Urinary bladder (tissue), 4 donors: ENCODE measurements around the gene EPB41L2. TPM values are rescaled to one million over a fixed set of nuclear protein-coding genes. Genes with fewer than 3 reads are reported as not detected.
"Not testable (repeated sequence)": the region's sequence is repeated elsewhere in the genome, so short reads cannot be mapped to it uniquely, and the experiment has no call there.

Source experiments
- DNase-seq: peaks from one replicate; pipeline ENCODE4 v3.0.0-alpha.2; 2015; ENCODE audit errors: extremely low spot score
- H3K27ac ChIP-seq: one replicate; pipeline ENCODE4 v1.5.1; 2013; ENCODE audit warnings: low read depth, mild to moderate bottlenecking, moderate library complexity
- H3K36me3 ChIP-seq: one replicate; pipeline ENCODE4 v1.6.1; 2013; ENCODE audit warnings: mild to moderate bottlenecking, moderate library complexity; ENCODE audit not compliant: insufficient read depth
- H3K4me1 ChIP-seq: one replicate; pipeline ENCODE4 v1.6.1; 2013; ENCODE audit warnings: mild to moderate bottlenecking, moderate library complexity; ENCODE audit not compliant: insufficient read depth
- H3K4me3 ChIP-seq: one replicate; pipeline ENCODE4 v1.5.1; 2013; ENCODE audit warnings: low read depth, low read length
- WGBS: extraction: QIAGEN DNeasy Blood & Tissue Kit; methylation state at CpG from one replicate; pipeline ENCODE4 v1.1.7; 2013; 5-methylcytosine and 5-hydroxymethylcytosine counted together
- polyA plus RNA-seq: library from polyadenylated mRNA; stranded (reverse); fragments of 200-250 nt; gene quantifications from one replicate; pipeline ENCODE4 v1.2.3, GENCODE V29; 2013
- total RNA-seq: library from RNA; depleted of rRNA; stranded (reverse); fragments of >200 nt; gene quantifications from one replicate; pipeline ENCODE4 v1.2.3, GENCODE V29; 2014
- donor health status: healthy with polysubstance abuse.
- donor health status: healthy.

Gene EPB41L2
- total and polyA plus RNA-seq, 2 donors: 47.3 to 386 TPM

DNA sequence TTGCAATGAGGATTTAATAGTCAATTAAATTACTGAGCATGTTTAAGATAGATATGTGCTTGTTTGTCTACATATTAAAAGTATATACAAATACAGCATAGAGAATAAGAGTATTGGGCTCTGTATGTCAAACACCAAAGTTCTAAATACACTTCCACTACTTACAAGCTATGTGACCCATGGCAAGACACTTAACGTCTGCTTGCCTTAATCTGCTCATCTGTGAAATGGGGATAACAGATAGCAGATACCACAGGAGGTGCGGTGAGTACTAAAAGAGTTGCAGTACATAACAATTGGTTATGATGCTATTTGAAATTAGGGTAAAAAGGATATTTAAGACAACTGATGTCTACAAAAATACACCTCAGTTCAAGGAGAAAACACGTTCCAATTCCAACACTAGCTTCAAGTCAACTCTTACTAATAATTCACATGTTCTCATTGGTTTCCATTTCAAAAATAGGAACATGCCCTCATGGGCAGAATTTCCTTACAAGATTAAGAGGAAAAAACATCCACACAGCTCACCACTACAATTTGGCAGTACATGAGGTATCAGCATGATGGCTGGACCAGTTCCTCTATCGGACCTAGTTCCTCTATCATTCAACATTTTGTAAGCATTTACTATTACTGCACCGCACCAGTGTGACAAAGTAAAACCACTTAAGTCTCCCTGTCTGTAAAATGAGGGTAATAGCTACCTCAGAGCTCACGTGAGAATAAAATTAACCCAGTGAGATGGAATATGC lies 134.7 kb downstream of the EPB41L2 start:
- no peak overlapping the region for H3K4me3 ChIP-seq
- 82% methylated on average over 6 of the region's 6 CpGs for WGBS

DNA sequence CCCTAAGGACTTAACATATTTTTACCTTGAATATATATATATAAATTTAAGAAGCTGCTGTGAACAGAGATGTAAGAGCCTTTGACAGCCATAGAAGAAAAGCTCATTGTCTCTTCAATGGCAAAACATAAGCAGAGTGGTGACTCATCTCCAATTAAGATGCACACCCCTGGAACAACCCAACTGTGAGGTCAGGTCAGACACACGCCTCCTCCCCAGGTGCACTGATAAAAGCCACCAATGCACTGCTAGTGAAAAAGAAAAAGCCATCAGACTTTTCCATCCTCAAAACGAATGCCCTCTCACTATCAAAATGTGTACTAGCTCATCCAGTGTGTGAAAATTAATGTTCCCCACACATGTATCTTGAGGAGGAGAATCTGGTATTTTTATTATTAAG lies 135.7 kb downstream of the EPB41L2 start:
- WGBS: 92% methylated on average over 2 of the region's 2 CpGs

More for the DNA sequence above, 134.7 kb downstream of the EPB41L2 start:
- no peak for DNase-seq
- Histone ChIP-seq H3K4me1 (no peaks in the 10 kb centered on the region), H3K27ac (no peak overlapping the region), H3K36me3 (no peaks in the 10 kb centered on the region)

GRCh38 chr6:130923350-130923749 lies 139.7 kb downstream of the EPB41L2 start:
- Histone ChIP-seq H3K4me1 (peaks cover 2% of the 10 kb centered on the region), H3K4me3 (no peak overlapping the region), H3K36me3 (no peaks in the 10 kb centered on the region), H3K27ac (no peak overlapping the region)
- 65% methylated on average over 1 of the region's 1 CpG for WGBS
- DNase-seq: no peak

More for the DNA sequence above, 135.7 kb downstream of the EPB41L2 start:
- Histone ChIP-seq H3K36me3 (no peaks in the 10 kb centered on the region), H3K27ac (no peak overlapping the region), H3K4me3 (no peak overlapping the region), H3K4me1 (peaks cover 2% of the 10 kb centered on the region)
- no peak for DNase-seq

- 98% methylated on average over 3 of the region's 3 CpGs for WGBS
Observed at GRCh38 chr6:130922922-130923321, 140.1 kb downstream of the EPB41L2 start.

GRCh38 chr6:130920969-130921368 lies 142.1 kb downstream of the EPB41L2 start:
- 94% methylated on average over 4 of the region's 4 CpGs for WGBS

More at GRCh38 chr6:130922922-130923321, 140.1 kb downstream of the EPB41L2 start:
- no peak for DNase-seq
- H3K27ac ChIP-seq: no peak overlapping the region
- H3K36me3 ChIP-seq: no peaks in the 10 kb centered on the region
- peaks cover 2% of the 10 kb centered on the region for H3K4me1 ChIP-seq
- no peak overlapping the region for H3K4me3 ChIP-seq

DNA sequence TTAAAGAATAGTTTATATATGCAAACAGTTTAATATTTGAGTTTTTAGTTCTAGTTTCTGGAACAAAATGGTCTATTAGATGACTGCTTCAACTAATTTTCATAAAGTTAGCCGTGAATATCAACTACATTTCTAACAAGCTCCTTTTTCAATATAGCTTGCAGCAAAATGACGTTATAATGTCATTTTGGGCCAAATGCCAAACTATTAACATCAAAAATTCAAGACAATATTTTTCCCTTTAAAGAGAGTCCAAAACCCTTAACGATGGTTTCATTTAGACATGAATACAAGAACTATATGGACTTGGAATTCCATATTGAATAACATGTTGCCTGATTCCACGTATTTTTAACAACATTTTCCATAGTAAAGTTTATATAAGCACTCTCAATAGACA lies 144.9 kb downstream of the EPB41L2 start:
- Histone ChIP-seq H3K27ac (no peak overlapping the region), H3K4me1 (peaks cover 2% of the 10 kb centered on the region), H3K4me3 (no peak overlapping the region), H3K36me3 (no peaks in the 10 kb centered on the region)
- DNase-seq: no peak
- WGBS: 62% methylated on average over 4 of the region's 4 CpGs

More at GRCh38 chr6:130920969-130921368, 142.1 kb downstream of the EPB41L2 start:
- Histone ChIP-seq H3K36me3 (no peaks in the 10 kb centered on the region), H3K4me3 (no peak overlapping the region), H3K4me1 (peaks cover 2% of the 10 kb centered on the region), H3K27ac (no peak overlapping the region)
- no peak for DNase-seq

GRCh38 chr6:130915606-130916005 lies 147.4 kb downstream of the EPB41L2 start:
- H3K4me1 ChIP-seq, DNase-seq, H3K36me3 ChIP-seq, H3K27ac ChIP-seq, H3K4me3 ChIP-seq: not testable (repeated sequence)
- 97% methylated on average over 2 of the region's 2 CpGs for WGBS

DNA sequence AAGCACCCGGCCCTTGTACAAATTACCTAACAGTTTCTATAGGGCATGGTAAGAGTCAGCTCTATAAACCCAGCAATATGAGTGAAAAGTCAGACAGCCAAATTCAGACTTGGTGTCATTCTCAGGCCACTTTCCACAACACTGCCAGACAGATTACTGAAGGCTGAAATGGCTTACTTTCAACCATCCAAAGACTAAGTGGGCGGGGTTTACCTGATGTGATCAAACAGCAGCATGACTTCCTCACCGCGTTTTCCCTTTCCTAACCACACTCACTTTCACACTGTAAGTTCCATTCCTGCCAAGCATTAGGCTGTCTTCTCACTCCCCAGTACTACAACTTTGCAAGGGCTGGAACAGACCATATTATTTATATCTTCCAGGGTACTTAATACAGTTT lies 149.9 kb downstream of the EPB41L2 start:
- DNase-seq: no peak
- WGBS: 73% methylated on average over 4 of the region's 4 CpGs
- H3K36me3 ChIP-seq: no peaks in the 10 kb centered on the region
- no peak overlapping the region for H3K4me3 ChIP-seq
- H3K27ac ChIP-seq: no peak overlapping the region
- no peaks in the 10 kb centered on the region for H3K4me1 ChIP-seq

DNA sequence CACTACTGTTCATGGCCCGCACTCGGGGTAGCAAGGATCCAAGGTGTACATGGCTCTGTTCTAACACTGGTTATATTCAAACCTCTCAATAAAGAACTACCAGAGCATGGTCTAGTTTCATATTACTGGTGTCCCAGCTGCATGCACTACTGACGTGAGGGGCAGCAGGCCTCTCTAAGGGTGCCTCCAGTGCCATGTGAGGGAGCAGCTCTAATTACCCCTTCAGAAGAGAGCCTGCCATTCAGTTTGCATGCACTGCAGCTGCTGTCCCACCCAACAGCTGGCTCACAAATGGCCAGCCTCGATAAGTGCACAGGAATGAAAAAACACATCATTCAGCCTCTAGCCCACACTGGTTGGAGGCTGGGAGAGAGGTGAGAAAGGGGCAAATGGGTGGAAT lies 150.6 kb downstream of the EPB41L2 start:
- no peak for DNase-seq
- Histone ChIP-seq H3K4me1 (no peaks in the 10 kb centered on the region), H3K4me3 (no peak overlapping the region), H3K27ac (no peak overlapping the region), H3K36me3 (no peaks in the 10 kb centered on the region)
- WGBS: 81% methylated on average over 4 of the region's 4 CpGs

- H3K4me1 ChIP-seq: no peaks in the 10 kb centered on the region
- H3K27ac ChIP-seq: no peak overlapping the region
- no peak overlapping the region for H3K4me3 ChIP-seq
- DNase-seq: no peak
- WGBS: 97% methylated on average over 2 of the region's 2 CpGs
- no peaks in the 10 kb centered on the region for H3K36me3 ChIP-seq
Observed at GRCh38 chr6:130908958-130909357, 154.1 kb downstream of the EPB41L2 start.

DNA sequence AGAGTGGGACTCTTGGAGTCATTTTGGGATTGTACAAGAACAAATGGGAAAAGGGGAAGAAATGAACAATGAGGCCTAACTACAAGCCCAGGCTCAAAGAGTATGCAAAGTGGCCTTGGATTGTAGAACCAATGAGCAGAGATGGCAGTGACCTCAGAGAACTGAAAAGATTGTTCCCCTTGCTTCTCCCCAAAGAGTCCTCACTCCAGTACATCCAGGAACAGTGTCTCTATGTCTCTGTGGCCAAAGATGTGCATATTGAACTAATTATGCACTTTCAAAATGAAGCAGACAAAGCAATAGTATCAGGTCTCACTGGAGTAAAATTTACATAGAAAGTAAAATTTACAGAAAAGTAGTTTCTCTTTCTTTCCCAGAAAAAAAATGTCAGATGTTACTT lies 154.9 kb downstream of the EPB41L2 start:
- no peak for DNase-seq
- no peak overlapping the region for H3K27ac ChIP-seq
- no peaks in the 10 kb centered on the region for H3K36me3 ChIP-seq
- no peaks in the 10 kb centered on the region for H3K4me1 ChIP-seq
- H3K4me3 ChIP-seq: no peak overlapping the region

DNA sequence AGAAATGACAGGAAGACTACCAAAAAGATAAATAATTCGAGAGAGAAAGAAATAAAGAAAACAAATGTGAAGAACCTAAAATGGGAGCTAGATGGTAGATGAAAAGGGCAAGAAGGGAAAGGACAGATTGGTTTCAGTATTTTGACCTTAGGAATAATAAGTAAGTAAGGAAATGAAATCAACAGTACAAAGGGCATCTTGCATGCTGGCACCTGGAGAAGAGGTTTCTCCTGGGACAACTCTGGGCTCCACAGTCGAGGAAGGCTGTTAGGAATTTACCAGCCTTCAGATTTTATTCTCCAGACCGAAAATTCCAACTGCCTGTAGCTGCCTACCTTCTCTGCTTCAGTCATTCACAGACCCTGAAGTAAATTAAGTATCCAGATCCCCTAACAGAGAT lies 155.4 kb downstream of the EPB41L2 start:
- 85% methylated on average over 3 of the region's 3 CpGs for WGBS
- H3K4me1 ChIP-seq: no peaks in the 10 kb centered on the region

GRCh38 chr6:130906736-130907381 lies 156.2 kb downstream of the EPB41L2 start:
- Histone ChIP-seq H3K36me3 (no peaks in the 10 kb centered on the region), H3K4me1 (no peaks in the 10 kb centered on the region), H3K27ac (no peak overlapping the region), H3K4me3 (no peak overlapping the region)
- WGBS: 82% methylated on average over 2 of the region's 2 CpGs
- DNase-seq: no peak

More for the DNA sequence above, 155.4 kb downstream of the EPB41L2 start:
- no peak for DNase-seq
- no peak overlapping the region for H3K4me3 ChIP-seq
- H3K36me3 ChIP-seq: no peaks in the 10 kb centered on the region
- H3K27ac ChIP-seq: no peak overlapping the region

GRCh38 chr6:130903602-130904001 lies 159.4 kb downstream of the EPB41L2 start:
- Histone ChIP-seq H3K4me1 (no peaks in the 10 kb centered on the region), H3K36me3 (no peaks in the 10 kb centered on the region), H3K27ac (no peak overlapping the region), H3K4me3 (no peak overlapping the region)
- no peak for DNase-seq
